Measurements from ENCODE around the gene SMYD3. TPM values are rescaled to one million over a fixed set of nuclear protein-coding genes. Genes with fewer than 3 reads are reported as not detected.
A peak's percentile ranks its signal among the peaks of the same experiment; 100 is the strongest.

SMYD3 gene
- total and polyA plus RNA-seq, 4 donors = 10.5 to 40.1 (median 32.5) TPM

- no peak overlapping the region for H3K27ac ChIP-seq (ENCODE audit: low read depth in 1 of 2, low read length in 1 of 2)
- no peaks in the 10 kb centered on the region for H3K36me3 ChIP-seq (ENCODE audit: control insufficient read depth in 4 of 4, insufficient read depth in 4 of 4, low read length in 4 of 4)
- DNase-seq = peak in 1 of 3 donors; percentile 17
- no peak overlapping the region for H3K4me3 ChIP-seq
- no peaks in the 10 kb centered on the region for H3K9me3 ChIP-seq (ENCODE audit: control insufficient read depth in 4 of 4, insufficient read depth in 3 of 4, low read length in 3 of 4)
- TF ChIP-seq CTCF (IDR thresholded peaks at IDR 0.05; ENCODE audit: control extremely low read depth, extremely low read depth) = no peak
- WGBS, 2 donors = 66 to 67% methylated on average over 30 of the region's 30 CpGs
- no peaks in the 10 kb centered on the region for H3K27me3 ChIP-seq (ENCODE audit: control insufficient read depth in 3 of 3, insufficient read depth in 3 of 3, low read length in 2 of 3)
- H3K9ac ChIP-seq (ENCODE audit: insufficient read depth in 1 of 2, low read length in 2 of 2) = no peak overlapping the region
- ATAC-seq (ENCODE audit: insufficient read depth, low FRiP score) = no peak
- H3K4me1 ChIP-seq (ENCODE audit: control insufficient read depth in 5 of 5, insufficient read depth in 5 of 5, low read length in 5 of 5) = peaks cover 0 to 2% (median 0%) of the 10 kb centered on the region in 5 donors
These were observed 795.8 kb downstream of the SMYD3 start for GRCh38 chr1:245710961-245711903.

- no peak for TF ChIP-seq CTCF (IDR thresholded peaks at IDR 0.05; ENCODE audit: control extremely low read depth, extremely low read depth)
- WGBS, 2 donors = 92 to 93% methylated on average over 5 of the region's 5 CpGs
- H3K4me1 ChIP-seq (ENCODE audit: control insufficient read depth in 5 of 5, insufficient read depth in 5 of 5, low read length in 5 of 5) = peaks cover 0 to 2% (median 0%) of the 10 kb centered on the region in 5 donors
- H3K27me3 ChIP-seq (ENCODE audit: control insufficient read depth in 3 of 3, insufficient read depth in 3 of 3, low read length in 2 of 3) = no peaks in the 10 kb centered on the region
- H3K36me3 ChIP-seq (ENCODE audit: control insufficient read depth in 4 of 4, insufficient read depth in 4 of 4, low read length in 4 of 4) = peaks cover 0 to 1% (median 0%) of the 10 kb centered on the region in 4 donors
- no peak for DNase-seq
- no peak overlapping the region for H3K27ac ChIP-seq (ENCODE audit: low read depth in 1 of 2, low read length in 1 of 2)
- no peak overlapping the region for H3K9ac ChIP-seq (ENCODE audit: insufficient read depth in 1 of 2, low read length in 2 of 2)
- ATAC-seq (ENCODE audit: insufficient read depth, low FRiP score) = no peak
- H3K9me3 ChIP-seq (ENCODE audit: control insufficient read depth in 4 of 4, insufficient read depth in 3 of 4, low read length in 3 of 4) = no peaks in the 10 kb centered on the region
- H3K4me3 ChIP-seq = no peak overlapping the region
These were observed 799.1 kb downstream of the SMYD3 start for GRCh38 chr1:245707941-245708340.

DNA sequence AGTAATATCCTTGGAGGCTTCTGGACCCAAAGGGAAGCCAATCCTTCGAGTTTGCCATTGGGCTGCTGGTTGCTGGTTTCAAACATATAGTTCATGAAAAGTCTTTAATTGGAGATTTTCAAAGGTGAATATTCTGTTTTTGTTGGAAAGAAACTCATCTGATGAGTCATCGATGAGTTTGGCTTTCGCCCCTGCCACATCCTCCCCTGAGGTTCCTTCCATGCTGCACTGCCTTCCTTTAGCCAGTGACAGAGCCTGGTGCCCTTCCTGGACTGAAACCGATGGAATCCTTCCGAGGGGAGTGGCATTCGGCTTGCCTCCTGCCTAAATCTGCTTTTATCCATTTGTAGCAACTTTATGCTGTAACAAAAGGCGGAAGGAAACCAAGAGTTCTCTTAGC, 802.3 kb downstream of the SMYD3 start:
- Histone ChIP-seq H3K27ac (ENCODE audit: low read depth in 1 of 2, low read length in 1 of 2) (no peak overlapping the region), H3K4me1 (ENCODE audit: control insufficient read depth in 5 of 5, insufficient read depth in 5 of 5, low read length in 5 of 5) (no peaks in the 10 kb centered on the region), H3K27me3 (ENCODE audit: control insufficient read depth in 3 of 3, insufficient read depth in 3 of 3, low read length in 2 of 3) (no peaks in the 10 kb centered on the region), H3K36me3 (ENCODE audit: control insufficient read depth in 4 of 4, insufficient read depth in 4 of 4, low read length in 4 of 4) (peaks cover 0 to 1% (median 0%) of the 10 kb centered on the region in 4 donors), H3K4me3 (no peak overlapping the region), H3K9me3 (ENCODE audit: control insufficient read depth in 4 of 4, insufficient read depth in 3 of 4, low read length in 3 of 4) (no peaks in the 10 kb centered on the region), H3K9ac (ENCODE audit: insufficient read depth in 1 of 2, low read length in 2 of 2) (no peak overlapping the region)
- no peak for ATAC-seq (ENCODE audit: insufficient read depth, low FRiP score)
- DNase-seq = no peak
- 77 to 86% methylated on average over 7 of the region's 7 CpGs for WGBS, 2 donors
- no peak for TF ChIP-seq CTCF (IDR thresholded peaks at IDR 0.05; ENCODE audit: control extremely low read depth, extremely low read depth)
